Suprapubic skin (tissue), 3 donors: ENCODE measurements around the gene ARHGDIB.

Experiments used
- CTCF ChIP-seq, 2 donors: fragments of 200-600 bp in 1 of 2; fragments of 450-650 bp in 1 of 2; sonication (generic) in 1 of 2; IDR thresholded peaks; one replicate each; pipeline ENCODE4 v1.5.1; 2016 to 2019; ENCODE audit warnings: antibody characterized with exemption in 2 of 2, mild to moderate bottlenecking in 1 of 2, moderate library complexity in 1 of 2
- EP300 ChIP-seq: sonication (generic); formaldehyde crosslinking; IDR thresholded peaks from one replicate; pipeline ENCODE4 v1.6.1; 2017; ENCODE audit warnings: antibody characterized with exemption
- POLR2A ChIP-seq, 2 donors: fragments of 450-650 bp; IDR thresholded peaks; one replicate each; pipeline ENCODE4 v1.6.1; 2017; ENCODE audit warnings: antibody characterized with exemption in 2 of 2, mild to moderate bottlenecking in 2 of 2, moderate library complexity in 2 of 2

GRCh38 chr12:14953752-14954151 is 7.6 kb downstream of the ARHGDIB start:
- TF ChIP-seq CTCF (IDR thresholded peaks at IDR 0.05) (no peak), EP300 (no peak), POLR2A (IDR thresholded peaks at IDR 0.05) (no peak)
